ENCODE measurements around the gene POU2AF1.

DNA sequence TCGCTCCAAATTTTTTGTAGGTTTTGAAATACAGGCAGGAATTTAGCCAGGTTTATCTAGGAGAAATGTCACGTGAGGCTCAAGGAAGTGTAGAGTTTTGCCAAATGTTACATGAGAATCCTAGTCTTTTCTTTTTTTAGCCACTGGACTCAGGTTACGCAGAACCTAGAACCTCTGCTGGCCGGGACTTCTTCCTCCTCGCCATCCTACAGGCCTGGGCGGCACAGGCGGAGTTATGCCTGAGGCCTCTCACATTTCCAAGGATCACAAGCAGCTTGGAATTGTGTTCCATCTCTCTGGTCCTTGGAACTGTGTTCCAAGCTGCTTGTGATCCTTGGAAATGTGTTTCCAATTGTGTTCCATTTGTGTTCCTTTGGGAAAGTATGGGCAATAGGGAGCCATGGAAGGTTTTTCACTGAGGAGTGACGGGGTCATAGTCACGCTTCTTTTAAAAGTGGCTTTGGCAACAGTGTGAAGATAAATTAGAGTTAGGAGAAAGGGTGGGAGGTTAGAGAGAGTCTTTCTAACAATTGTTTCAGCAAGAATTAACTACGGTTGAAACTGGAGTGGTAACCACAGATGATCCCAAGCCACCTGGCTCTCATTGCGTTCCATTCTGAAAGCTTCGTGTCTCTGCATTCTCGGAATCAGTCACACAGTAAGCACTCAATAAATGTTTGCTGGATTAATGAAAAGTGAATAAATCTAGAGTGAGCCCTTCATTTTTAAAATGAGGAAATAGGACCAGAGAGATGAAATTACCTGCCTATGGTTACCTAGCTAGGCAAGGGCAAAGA is 12.5 kb upstream of the POU2AF1 start:
- TF ChIP-seq, protein P1, sequence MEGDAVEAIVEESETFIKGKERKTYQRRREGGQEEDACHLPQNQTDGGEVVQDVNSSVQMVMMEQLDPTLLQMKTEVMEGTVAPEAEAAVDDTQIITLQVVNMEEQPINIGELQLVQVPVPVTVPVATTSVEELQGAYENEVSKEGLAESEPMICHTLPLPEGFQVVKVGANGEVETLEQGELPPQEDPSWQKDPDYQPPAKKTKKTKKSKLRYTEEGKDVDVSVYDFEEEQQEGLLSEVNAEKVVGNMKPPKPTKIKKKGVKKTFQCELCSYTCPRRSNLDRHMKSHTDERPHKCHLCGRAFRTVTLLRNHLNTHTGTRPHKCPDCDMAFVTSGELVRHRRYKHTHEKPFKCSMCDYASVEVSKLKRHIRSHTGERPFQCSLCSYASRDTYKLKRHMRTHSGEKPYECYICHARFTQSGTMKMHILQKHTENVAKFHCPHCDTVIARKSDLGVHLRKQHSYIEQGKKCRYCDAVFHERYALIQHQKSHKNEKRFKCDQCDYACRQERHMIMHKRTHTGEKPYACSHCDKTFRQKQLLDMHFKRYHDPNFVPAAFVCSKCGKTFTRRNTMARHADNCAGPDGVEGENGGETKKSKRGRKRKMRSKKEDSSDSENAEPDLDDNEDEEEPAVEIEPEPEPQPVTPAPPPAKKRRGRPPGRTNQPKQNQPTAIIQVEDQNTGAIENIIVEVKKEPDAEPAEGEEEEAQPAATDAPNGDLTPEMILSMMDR (IDR thresholded peaks at IDR 0.05): no peak
- no peak for TF ChIP-seq POLR2A (IDR thresholded peaks at IDR 0.05; ENCODE audit: low read depth)
- TF ChIP-seq EP300 (IDR thresholded peaks at IDR 0.05): no peak
- no peak for TF ChIP-seq POLR2AphosphoS5 (IDR thresholded peaks at IDR 0.05)
